Central memory CD4-positive, alpha-beta T cell (primary cell): ENCODE data around the gene ZNF431.
"Not testable (repeated sequence)": the region's sequence is repeated elsewhere in the genome, so short reads cannot be mapped to it uniquely, and the experiment has no call there.

Source experiments
- DNase-seq: peaks from one replicate; pipeline ENCODE4 v3.0.0; 2022
- total RNA-seq, 3 experiments: gene quantifications; one replicate each; lab custom pipeline; 2026; lab: John Stamatoyannopoulos, UW

Gene ZNF431
- total RNA-seq: 39.1 to 88.9 (median 61.4) reads per million in 3 experiments

- DNase-seq: peak; percentile 88
These were observed at the start of gene ZNF431 for GRCh38 chr19:21141787-21142464. TSS of gene ZNF431 (plus strand) at chr19:21142040. CDS start at chr19:21142184, 144 bp downstream.

DNA sequence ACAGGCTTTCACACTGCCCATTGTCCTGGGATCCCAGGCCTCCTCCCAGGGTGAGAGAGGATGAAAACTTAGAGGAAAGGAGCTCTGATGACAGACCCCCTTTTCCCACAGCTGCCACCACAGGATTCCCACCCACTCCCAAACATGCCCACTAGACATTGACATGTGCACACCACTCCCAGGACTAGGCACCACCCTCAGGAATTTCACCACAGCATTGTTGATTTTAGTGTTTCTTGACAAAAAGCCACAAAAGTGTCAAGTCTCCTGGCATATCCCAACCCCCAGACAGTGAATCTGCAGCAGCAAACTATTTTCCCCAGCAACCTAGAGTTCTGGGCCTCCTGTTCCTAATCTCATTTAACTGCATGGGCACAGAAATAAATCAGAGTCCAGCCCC, 49.7 kb upstream of the ZNF431 start:
- no peak for DNase-seq

GRCh38 chr19:21094347-21095025, 47.4 kb upstream of the ZNF431 start:
- DNase-seq: no peak

DNA sequence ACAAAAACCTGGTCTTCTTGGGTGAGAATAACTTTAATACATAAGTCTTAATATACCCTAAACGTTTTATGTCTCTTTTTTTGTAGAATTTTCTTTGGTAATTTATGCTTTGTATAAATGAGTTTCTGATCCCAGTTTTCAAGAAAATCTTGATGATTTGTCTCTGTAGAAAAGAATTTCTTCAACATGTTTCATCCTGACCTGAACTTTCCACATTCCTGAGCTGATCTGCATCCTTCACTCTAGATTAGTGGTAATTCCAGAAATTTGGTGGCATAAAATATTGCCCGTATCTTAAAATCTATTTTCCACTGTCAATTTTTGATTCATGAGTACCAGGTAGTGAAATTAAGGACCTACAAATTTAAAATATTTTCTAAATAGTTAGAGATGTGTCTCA, 43.5 kb upstream of the ZNF431 start:
- DNase-seq: no peak

- DNase-seq: no peak
These were observed 40.2 kb upstream of the ZNF431 start for GRCh38 chr19:21101521-21102242.

GRCh38 chr19:21109116-21109515, 32.7 kb upstream of the ZNF431 start:
- no peak for DNase-seq

DNA sequence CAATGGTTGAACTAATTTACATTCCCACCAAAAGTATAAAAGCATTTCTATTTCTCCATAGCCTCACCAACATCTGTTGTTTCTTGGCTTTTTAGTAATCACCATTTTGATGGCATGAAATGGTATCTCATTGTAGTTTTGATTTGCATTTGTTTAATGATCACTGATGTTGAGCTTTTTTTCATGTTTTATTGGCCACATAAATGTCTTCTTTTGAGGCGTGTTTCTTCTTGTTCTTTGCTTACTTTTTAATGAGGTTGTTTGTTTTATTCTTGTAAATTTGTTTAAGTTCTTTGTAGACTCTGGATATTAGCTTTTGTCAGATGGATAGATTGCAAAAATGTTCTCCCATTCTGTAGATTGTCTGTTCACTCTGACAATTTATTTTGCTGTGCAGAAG, 31.7 kb upstream of the ZNF431 start:
- no peak for DNase-seq

GRCh38 chr19:21115430-21115829, 26.4 kb upstream of the ZNF431 start:
- DNase-seq: no peak

DNA sequence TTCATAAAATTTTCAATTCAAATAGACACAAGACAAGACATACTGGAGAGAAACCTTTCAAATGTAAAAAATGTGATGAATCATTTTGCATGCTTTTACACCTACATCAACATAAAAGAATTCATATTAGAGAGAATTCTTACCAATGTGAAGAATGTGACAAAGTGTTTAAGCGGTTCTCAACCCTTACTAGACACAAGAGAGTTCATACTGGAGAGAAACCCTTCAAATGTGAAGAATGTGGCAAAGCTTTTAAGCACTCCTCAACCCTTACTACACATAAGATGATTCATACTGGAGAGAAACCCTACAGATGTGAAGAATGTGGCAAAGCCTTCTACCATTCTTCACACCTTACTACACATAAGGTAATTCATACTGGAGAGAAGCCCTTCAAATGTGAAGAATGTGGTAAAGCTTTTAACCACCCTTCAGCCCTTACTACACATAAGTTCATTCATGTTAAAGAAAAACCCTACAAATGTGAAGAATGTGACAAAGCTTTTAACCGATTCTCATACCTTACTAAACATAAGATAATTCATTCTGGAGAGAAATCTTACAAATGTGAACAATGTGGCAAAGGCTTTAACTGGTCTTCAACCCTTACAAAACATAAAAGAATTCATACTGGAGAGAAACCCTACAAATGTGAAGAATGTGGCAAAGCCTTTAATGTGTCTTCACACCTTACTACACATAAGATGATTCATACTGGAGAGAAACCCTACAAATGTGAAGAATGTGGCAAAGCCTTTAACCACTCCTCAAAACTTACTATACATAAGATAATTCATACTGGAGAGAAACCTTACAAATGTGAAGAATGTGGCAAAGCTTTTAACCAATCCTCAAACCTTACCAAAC, 24.6 kb upstream of the ZNF431 start:
- no peak for DNase-seq

DNA sequence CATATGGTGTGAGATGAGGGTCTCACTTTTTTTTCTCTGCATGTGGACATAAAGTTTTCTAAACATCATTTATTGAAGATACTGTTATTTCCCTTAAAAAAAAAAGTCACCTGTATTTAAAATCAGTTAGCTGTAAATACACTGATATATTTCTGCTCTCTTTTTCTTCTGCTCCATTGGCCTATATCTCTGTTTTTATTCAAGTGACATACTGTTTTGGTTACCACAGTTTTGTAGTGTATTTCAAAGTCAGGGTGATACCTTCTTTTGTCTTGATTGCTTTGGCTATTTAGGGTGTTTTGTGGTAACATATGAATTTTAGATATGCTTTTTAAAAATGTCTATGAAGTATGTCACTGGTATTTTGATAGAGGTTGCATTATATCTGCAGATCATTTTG, 15.8 kb upstream of the ZNF431 start:
- no peak for DNase-seq

- DNase-seq: no peak
These were observed 14.8 kb upstream of the ZNF431 start for GRCh38 chr19:21127001-21127400.

DNA sequence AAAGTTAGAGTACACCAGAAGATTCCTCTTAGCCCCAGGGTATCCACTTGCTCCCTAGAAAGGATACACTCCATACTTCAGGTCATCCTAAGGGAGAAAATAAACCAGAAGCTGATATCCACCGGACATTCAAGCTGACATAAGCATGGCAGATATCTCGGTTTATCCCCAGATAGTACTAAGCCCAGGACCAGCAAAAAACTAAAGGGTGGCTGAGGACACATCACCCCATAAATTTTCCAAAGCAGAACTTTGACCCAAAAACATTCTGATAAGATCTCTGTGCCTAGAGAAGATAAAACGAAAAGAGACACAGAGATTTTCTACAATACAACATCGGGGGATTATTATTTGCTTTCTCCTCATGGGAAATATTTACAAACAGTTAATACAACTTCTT, 13.9 kb upstream of the ZNF431 start:
- DNase-seq: no peak

- no peak for DNase-seq
These were observed 12.7 kb upstream of the ZNF431 start for GRCh38 chr19:21128901-21129698.

GRCh38 chr19:21130097-21130775, 11.6 kb upstream of the ZNF431 start:
- no peak for DNase-seq

- DNase-seq: no peak
These were observed 8.2 kb upstream of the ZNF431 start for GRCh38 chr19:21133633-21134032.

DNA sequence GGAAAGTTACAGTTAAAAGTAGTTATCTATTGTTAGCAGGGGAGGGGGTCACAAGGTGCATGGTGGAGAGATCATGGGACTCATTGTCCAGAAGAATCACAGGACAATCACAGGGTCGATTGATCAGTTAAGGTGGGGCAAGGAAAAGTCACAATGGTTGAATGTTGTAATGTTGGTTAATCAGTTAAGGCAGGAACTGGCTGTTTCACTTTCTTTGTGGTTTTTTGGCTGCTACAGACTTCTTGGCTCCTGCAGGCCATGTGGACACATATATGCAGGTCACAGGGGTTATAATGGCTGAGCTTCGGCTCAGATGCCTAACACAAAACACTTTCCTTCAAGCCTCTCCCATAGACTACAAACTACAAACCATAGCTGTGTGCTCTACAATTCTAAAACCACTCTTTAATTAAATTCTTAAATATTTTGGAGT, 6.9 kb upstream of the ZNF431 start:
- DNase-seq: no peak

- no peak for DNase-seq
These were observed 6.4 kb upstream of the ZNF431 start for GRCh38 chr19:21135433-21135832.

GRCh38 chr19:21138130-21138529, 3.7 kb upstream of the ZNF431 start:
- no peak for DNase-seq

DNA sequence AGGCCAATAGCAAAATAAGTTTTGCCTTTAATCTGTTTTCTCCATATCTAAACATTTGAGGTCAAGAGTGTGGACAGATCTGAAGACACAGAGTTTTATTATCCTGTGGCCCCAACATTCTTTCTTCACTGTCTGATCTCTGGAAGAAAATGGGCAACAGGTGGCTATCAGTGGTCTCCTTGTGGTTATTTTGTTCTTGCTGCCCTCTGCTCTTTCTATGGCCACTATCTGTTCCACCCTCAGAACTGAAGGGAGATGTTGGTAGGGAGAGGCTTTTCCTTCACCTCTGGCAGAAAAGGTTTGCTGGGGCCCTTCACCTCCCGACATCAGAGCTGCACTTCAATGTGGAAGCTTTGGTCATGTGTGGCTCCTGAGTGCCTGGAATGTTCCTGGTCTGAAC, 834 bp upstream of the ZNF431 start:
- DNase-seq: not testable (repeated sequence)

DNA sequence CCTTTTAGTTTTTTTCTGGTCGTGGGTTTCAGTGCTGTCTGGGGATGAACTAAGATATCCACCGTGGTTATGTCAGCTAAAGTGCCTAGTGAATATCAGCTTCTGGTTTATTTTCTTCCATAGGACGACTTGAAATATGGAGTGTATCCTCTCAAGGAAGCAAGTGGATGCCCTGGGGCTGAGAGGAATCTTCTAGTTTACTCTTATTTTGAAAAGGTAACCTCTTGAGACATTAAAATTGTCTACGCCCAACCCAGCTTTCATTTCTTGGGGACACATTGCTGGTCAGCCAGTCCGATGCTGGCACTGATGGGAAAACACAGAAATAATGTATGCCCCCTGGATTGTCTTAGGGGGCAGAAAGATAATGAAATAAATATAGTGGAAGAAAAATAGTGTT, 1.6 kb downstream of the ZNF431 start:
- no peak for DNase-seq

- DNase-seq: no peak
These were observed 2.0 kb downstream of the ZNF431 start for GRCh38 chr19:21143854-21144253.
